HepG2 (cell line): ENCODE results near the gene FOXA1. TPM values are rescaled to one million over a fixed set of nuclear protein-coding genes. Genes with fewer than 3 reads are reported as not detected.

ENCODE experiments used
- ATF2 ChIP-seq: sonication (generic); formaldehyde crosslinking; IDR thresholded peaks from 2 replicates; pipeline ENCODE4 v1.4.0; 2020; ENCODE audit warnings: missing genetic modification reagents
- CBX2 ChIP-seq, 2 experiments: fragments of 200-600 bp in 1 of 2; sonication (generic); formaldehyde crosslinking in 1 of 2; IDR thresholded peaks; 2 replicates each; pipeline versions ENCODE4 v1.7.0 to v1.8.1; 2018 to 2022; ENCODE audit warnings: low read depth in 2 of 2, low read length in 1 of 2, mild to moderate bottlenecking in 1 of 2, missing genetic modification reagents in 1 of 2
- CENPX ChIP-seq: sonication (generic); formaldehyde crosslinking; IDR thresholded peaks from 2 replicates; pipeline ENCODE4 v1.9.0; 2021; ENCODE audit warnings: mild to moderate bottlenecking, missing genetic modification reagents, moderate library complexity
- KAT8 ChIP-seq: IDR thresholded peaks from 2 replicates; pipeline ENCODE4 v1.6.1; 2016; ENCODE audit warnings: missing genetic modification reagents, missing compliant biosample characterization
- KLF12 ChIP-seq: sonication (generic); formaldehyde crosslinking; IDR thresholded peaks from 2 replicates; pipeline ENCODE4 v1.4.0; 2020; ENCODE audit warnings: missing genetic modification reagents, borderline replicate concordance
- MTF1 ChIP-seq: sonication (generic); formaldehyde crosslinking; IDR thresholded peaks from 2 replicates; pipeline ENCODE4 v1.5.0; 2020; ENCODE audit warnings: missing genetic modification reagents
- NR0B2 ChIP-seq: sonication (generic); formaldehyde crosslinking; IDR thresholded peaks from 2 replicates; pipeline ENCODE4 v1.4.0; 2020; ENCODE audit warnings: mild to moderate bottlenecking, missing genetic modification reagents
- PCBP1 ChIP-seq: fragments of 200-400 bp; formaldehyde crosslinking; IDR thresholded peaks from 2 replicates; pipeline ENCODE4 v1.6.1; 2017; ENCODE audit warnings: mild to moderate bottlenecking, low read depth, low read length, borderline replicate concordance
- PREB ChIP-seq: sonication (generic); formaldehyde crosslinking; IDR thresholded peaks from 2 replicates; pipeline ENCODE4 v1.4.0; 2020; ENCODE audit warnings: missing genetic modification reagents
- PRPF4 ChIP-seq: fragments of 200-400 bp; formaldehyde crosslinking; IDR thresholded peaks from 2 replicates; pipeline ENCODE4 v1.6.1; 2016; ENCODE audit warnings: low read length, low read depth; ENCODE audit not compliant: poor library complexity, severe bottlenecking
- TP53 ChIP-seq: sonication (generic); formaldehyde crosslinking; conservative IDR thresholded peaks from 2 replicates; pipeline ENCODE4 v1.4.0; 2020; ENCODE audit warnings: missing genetic modification reagents
- U2AF2 ChIP-seq: fragments of 200-400 bp; formaldehyde crosslinking; IDR thresholded peaks from 2 replicates; pipeline ENCODE4 v1.6.1; 2017; ENCODE audit warnings: low read depth, mild to moderate bottlenecking, low read length
- XRCC5 ChIP-seq: fragments of 200-400 bp; formaldehyde crosslinking; optimal IDR thresholded peaks from 2 replicates; pipeline ENCODE3; 2017; ENCODE audit warnings: mild to moderate bottlenecking, low read length
- ZBTB34 ChIP-seq: sonication (generic); formaldehyde crosslinking; IDR thresholded peaks from 2 replicates; pipeline ENCODE4 v1.8.0; 2022; ENCODE audit warnings: mild to moderate bottlenecking, missing genetic modification reagents
- ZFP90 ChIP-seq: sonication (generic); formaldehyde crosslinking; IDR thresholded peaks from 2 replicates; pipeline ENCODE4 v1.8.0; 2022; ENCODE audit warnings: missing genetic modification reagents, mild to moderate bottlenecking, inconsistent platforms, borderline replicate concordance
- ZNF432 ChIP-seq: sonication (generic); formaldehyde crosslinking; IDR thresholded peaks from 2 replicates; pipeline ENCODE4 v1.5.0; 2020; ENCODE audit warnings: missing genetic modification reagents, mild to moderate bottlenecking, borderline replicate concordance
- ZNF580 ChIP-seq: IDR thresholded peaks from 2 replicates; pipeline ENCODE4 v1.6.1; 2016; ENCODE audit warnings: low read depth, borderline replicate concordance
- ZNF615 ChIP-seq: sonication (generic); formaldehyde crosslinking; IDR thresholded peaks from 2 replicates; pipeline ENCODE4 v1.5.0; 2020; ENCODE audit warnings: mild to moderate bottlenecking, missing genetic modification reagents, borderline replicate concordance
- ZNF629 ChIP-seq: sonication (generic); formaldehyde crosslinking; conservative IDR thresholded peaks from 2 replicates; pipeline ENCODE4 v1.5.0; 2020; ENCODE audit warnings: missing genetic modification reagents
- ZNF660 ChIP-seq: sonication (generic); formaldehyde crosslinking; IDR thresholded peaks from 2 replicates; pipeline ENCODE4 v1.5.1; 2020; ENCODE audit warnings: mild to moderate bottlenecking, low read depth, missing genetic modification reagents, borderline replicate concordance
- ZNF879 ChIP-seq: sonication (generic); formaldehyde crosslinking; IDR thresholded peaks from 2 replicates; pipeline ENCODE4 v1.8.1; 2023; ENCODE audit warnings: missing genetic modification reagents
- polyA plus RNA-seq, 8 experiments: library from polyadenylated mRNA; depleted of rRNA in 3 of 8; stranded (reverse) in 7 of 8; unstranded in 1 of 8; fragments of >200 nt; fragmentation: Illumina TruSeq in 4 of 8; extraction: Trizol in 4 of 8; gene quantifications; 2 replicates each; pipeline versions ENCODE4 v1.2.1 to v1.2.3, GENCODE V29; 2011 to 2016; ENCODE audit warnings: low read depth in 4 of 8, missing spikeins in 1 of 8, mixed read lengths in 1 of 8; ENCODE audit not compliant: insufficient read depth in 1 of 8
- total RNA-seq, 5 experiments: library from RNA; depleted of rRNA; stranded (reverse); fragments of >200 nt; fragmentation: Illumina TruSeq; extraction: Trizol; gene quantifications; 2 replicates each; pipeline ENCODE4 v1.2.3, GENCODE V29; 2016; ENCODE audit warnings: low read depth in 1 of 5

FOXA1 gene
- total and polyA plus RNA-seq, 2 of the 13 experiments (the other 11 are each of a cell fraction or from before 2014, with no cell fraction given) = 43.4 to 58.6 TPM

- TF ChIP-seq ZBTB34 (CRISPR knock-in tag) = no peak
- 0 out of 2 replicates have a peak, but pooled peaks have one; percentile 52 for TF ChIP-seq ZFP90
- no peak for TF ChIP-seq U2AF2
- 0 out of 2 replicates have a peak, but pooled peaks have one; percentile 32 for TF ChIP-seq MTF1
- TF ChIP-seq ZNF580 = no peak
- TF ChIP-seq NR0B2 (CRISPR knock-in tag) = no peak
- no peak for TF ChIP-seq ZNF629 (CRISPR knock-in tag)
- TF ChIP-seq KLF12 (CRISPR knock-in tag) = no peak; the same call in 1 of the 2 replicates
- no peak for TF ChIP-seq PRPF4
- no peak for TF ChIP-seq CBX2 (IDR thresholded peaks at IDR 0.05; ENCODE audit: low read depth, low read length)
- TF ChIP-seq CBX2 (CRISPR knock-in tag; IDR thresholded peaks at IDR 0.05; ENCODE audit: low read depth) = no peak; the same call in 1 of the 2 replicates
- no peak for TF ChIP-seq TP53 (CRISPR knock-in tag)
- no peak for TF ChIP-seq PREB
- TF ChIP-seq CENPX = no peak
- TF ChIP-seq ZNF660 (CRISPR knock-in tag) = no peak
- TF ChIP-seq ZNF432 (CRISPR knock-in tag) = no peak
- TF ChIP-seq ATF2 = no peak
- TF ChIP-seq XRCC5 = peak; percentile 1
- no peak; the same call in 1 of the 2 replicates for TF ChIP-seq KAT8
- TF ChIP-seq PCBP1 = no peak
- TF ChIP-seq ZNF615 = no peak
- TF ChIP-seq ZNF879 (CRISPR knock-in tag) = no peak
These were observed 5.9 kb downstream of the FOXA1 start (continued) for GRCh38 chr14:37588956-37589714.
